Left forelimb (tissue), 1 donor: Measurements from ENCODE around the gene CPEB3.

Source experiments
- DNase-seq: peaks from one replicate; pipeline ENCODE4 v3.0.0-alpha.2; 2018; ENCODE audit warnings: low spot score

Gene CPEB3

DNA sequence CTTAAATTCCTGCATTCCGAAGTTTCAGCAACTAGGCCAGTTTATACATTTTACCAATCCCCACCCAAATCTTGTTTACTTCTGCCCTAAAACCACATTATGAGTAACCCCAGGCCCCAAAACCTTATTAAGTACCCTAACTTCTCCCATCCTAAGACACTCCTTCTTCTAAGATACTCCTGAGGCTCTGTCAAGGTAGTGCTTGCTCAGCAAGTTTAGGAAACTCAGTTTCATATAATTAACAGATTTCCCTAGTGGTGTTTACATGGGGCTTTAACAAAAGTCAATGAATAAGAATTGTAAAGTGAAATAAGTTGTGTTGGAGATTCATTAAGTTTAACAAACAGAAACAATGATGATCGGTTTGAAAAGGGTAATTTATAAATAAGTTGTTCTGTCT is 77.8 kb downstream of the CPEB3 start:
- DNase-seq: no peak

DNA sequence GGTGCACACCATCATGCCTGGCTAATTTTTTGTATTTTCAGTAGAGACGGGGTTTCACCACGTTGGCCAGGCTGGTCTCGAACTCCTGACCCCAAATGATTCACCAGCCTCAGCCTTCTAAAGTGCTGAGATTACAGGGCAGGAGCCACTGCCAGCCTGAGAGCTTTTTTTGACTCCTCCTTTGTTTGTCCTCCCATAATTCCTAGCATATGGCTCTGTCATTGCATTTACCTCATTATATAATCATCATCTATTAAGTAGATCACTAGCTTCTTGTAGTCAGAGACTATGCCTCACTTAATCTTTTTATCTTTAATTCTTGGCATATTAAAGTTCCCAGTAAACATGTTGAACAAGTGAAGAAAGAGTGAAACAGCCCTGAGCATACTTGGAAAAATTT is 82.1 kb downstream of the CPEB3 start:
- DNase-seq: no peak

DNA sequence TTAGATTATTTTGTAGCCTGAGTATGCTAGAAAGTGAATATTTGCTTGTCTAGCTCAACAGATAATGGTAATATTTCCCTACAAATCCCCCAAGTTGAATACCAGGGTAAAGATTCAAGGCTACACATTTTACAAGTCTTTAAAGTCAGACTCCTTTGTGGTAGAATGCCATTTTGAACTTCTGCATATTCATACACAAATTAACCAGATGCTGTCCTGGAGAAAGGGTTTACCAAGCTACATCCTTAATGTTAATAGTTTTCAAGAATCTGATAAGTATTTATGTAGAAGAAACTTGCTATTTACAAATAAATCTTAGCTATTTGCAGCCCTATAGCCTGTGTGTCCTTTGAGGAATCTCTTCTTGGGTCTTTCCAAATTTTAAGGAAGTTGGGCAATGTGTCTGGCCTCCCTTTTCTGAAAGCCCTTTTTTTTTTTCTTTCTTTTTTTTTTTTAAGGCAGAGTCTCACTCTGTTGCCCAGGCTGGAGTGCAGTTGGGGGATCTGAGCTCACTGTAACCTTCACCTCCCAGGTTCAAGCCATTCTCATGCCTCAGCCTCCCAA is 82.6 kb downstream of the CPEB3 start:
- DNase-seq: no peak

DNA sequence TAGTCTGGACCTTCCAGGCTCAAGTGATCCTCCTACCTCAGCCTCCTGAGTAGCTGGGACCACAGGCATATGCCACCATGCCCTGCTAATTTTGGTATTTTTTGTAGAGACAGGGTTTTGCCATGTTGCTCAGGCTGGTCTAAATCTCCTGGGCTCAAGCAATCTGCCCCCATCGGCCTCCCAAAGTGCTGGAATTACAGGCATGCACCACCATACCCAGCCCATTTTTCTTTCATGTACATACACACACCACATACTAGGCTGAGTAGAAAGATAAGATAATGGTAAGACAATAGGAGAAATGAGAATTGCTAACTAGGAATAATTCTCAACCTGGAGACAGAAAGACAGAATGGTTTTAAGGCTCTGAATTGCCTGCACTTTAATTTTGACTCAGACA is 83.8 kb downstream of the CPEB3 start:
- no peak for DNase-seq

DNA sequence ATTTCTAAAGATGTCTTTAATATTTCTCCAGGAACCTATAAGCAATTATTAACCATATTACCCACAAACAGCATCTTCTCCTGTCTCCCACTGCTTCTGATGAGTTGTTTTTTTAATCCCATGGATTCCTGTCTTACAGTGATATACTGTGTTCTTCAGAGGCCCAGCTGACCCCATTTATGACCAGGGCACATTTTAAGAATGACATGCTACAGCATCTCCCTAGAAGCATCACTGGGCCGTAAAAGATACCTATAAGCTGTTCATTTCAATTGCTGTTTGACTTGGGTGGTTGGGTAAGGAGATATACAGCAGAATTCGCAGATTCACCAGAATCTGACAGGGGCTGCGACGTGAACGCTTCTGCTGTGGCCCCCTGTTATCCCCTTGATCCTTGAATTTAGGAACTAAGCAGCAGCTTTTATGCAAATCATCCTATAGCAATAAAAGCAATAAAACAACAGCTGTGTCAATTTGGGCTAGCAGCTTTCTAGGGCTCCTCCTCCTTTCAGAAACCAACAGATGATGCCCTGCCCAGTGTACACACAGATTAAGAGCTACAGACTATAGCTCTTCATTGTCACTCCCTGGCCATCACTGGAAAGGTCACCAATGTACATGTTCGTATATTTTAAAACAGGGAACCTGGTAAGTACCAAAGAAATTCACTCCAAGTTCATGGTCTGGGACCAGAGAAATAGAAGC is 86.8 kb downstream of the CPEB3 start:
- no peak for DNase-seq

DNA sequence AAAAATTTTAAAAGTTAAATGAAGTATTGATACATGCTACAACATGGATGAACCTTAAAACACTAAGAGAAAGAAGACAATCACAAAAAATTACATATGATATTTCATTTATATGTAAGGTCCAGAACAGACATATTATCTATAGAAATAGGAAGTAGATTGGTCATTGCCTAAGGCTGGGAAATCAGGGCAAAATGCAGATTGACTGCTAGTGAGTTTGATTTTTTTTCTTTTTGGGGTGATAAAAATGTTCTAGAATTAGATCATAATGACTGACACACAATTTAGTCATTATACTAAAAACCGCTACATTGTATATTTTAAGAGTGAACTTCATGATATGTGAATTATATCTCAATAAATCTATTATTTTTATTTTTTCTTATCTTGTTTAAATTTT is 88.3 kb downstream of the CPEB3 start:
- no peak for DNase-seq

DNA sequence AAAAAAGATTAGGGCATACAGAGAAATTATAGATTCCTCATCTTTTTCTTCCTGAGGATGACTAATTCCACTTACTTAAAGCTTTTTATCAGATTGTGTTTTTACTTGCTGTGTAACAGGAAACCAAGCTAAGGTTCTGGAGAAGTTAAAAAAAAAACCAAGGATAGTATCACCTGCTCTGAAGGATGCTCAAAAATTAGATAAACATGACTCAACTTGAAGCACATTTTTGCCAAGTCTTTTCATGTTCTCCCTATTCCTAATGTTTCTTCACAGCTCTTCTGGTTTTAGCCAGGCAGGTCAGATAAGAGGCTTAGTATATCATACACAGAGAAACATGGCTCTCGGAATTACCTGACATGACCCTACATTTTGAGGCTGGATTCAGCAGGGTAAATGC is 90.3 kb downstream of the CPEB3 start:
- DNase-seq: no peak

DNA sequence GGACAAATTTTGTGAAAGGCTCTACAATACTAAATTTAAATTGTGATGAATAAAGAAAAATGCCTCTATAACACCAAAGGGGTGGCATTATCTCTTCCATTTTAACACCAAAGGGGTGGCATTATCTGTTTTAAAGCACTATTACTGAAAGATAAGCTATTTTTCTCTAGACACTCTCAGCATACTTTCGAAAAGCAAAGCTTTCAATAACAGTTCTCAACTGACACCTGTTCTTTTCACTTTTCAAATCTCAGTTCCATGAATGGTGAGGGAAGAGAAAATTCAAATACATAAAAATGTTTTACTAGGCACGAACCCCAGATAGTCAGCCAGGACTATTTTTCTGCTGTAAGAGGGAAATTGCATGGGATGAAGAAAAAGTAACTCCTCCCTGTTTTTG is 103.8 kb downstream of the CPEB3 start:
- no peak for DNase-seq

DNA sequence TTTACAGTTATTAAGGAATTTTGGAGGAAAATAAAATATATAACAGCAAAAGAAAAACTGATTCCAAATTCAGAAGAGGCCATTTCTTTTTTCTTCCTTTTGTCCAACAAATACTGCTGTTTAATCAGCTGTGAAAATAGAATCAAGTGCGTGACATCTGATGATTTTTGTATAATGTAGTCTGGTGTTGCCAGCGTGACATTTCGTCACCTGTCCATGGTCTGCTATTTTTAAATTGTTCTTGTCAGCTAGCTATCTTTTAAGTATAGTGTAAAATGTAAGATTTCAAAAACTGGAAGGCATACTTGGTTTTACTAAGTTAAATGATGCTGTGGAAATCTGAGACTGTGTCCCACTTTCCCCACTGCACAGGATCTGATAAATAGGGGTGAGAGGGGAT is 105.9 kb downstream of the CPEB3 start:
- DNase-seq: no peak

DNA sequence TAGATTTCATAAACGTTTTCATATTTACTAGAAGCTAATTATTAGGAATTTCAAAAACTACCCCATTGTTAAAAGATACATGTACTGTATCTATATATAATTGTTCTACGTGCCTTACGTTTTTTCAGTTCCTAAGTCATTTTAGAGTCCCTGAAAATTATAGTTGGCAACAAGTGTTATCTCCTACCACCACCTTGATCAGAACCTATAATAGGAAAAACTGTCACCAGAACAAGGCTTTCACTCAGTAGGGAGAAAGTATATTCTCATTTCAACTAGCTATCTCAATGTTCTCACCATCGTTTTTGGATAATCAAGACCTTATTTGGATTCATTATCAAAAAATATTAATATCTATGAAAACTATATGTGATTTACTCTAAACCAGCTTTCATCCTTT is 107.7 kb downstream of the CPEB3 start:
- DNase-seq: no peak

DNA sequence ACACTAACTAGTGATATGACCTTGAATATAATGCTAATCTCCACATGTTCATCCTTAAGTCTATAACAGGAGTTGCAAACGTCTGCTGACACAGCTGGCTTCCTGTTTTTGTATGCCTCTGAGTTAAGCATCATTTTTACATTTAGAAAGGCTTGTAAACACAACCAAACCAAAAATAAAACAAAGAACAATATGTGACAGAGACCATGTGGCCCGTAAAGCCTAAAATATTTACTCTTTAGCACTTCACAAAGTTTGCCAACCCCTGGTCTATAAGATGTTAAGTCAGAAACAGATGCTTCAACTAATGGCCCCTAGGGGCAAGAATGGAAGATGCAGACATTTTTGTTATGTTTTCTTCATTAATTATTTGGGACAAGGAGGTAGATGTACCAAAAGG is 109.3 kb downstream of the CPEB3 start:
- no peak for DNase-seq

DNA sequence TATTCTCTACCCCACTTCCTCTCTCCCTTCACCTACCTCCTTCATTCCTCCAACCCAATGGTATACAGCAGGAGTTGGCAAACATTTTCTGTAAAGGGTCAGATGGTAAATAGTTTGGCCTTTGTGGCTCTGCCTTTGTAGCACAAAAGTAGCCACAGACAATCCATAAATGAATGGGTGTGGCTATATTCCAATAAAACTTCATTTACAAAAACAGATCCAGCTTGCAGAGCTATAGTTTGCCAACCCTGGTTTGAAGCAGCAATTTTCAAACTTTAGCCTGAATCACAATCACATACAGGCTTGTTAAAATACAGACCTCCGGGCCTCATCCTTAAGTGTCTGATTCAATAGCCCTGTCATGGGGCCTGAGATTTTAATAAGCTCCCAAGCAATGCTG is 110.5 kb downstream of the CPEB3 start:
- no peak for DNase-seq

DNA sequence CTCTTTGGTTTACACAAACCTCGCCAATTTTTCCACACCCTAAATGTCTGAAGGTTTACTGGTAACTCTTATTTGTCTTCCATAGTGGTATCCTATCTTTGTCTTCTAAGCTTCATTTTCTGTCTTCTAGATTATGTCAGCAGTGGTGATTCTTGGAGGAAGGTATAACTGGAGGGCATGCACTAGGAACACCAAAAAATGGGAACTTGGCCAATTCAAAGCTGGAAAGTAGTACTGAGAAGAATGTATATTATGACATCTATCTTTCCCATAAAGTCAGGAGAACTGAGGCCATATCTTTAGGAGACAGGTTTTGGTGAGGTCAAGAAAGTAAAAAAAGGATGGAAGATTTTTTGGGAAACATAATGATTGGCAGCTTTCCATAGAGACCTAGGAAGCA is 113.3 kb downstream of the CPEB3 start:
- DNase-seq: no peak

DNA sequence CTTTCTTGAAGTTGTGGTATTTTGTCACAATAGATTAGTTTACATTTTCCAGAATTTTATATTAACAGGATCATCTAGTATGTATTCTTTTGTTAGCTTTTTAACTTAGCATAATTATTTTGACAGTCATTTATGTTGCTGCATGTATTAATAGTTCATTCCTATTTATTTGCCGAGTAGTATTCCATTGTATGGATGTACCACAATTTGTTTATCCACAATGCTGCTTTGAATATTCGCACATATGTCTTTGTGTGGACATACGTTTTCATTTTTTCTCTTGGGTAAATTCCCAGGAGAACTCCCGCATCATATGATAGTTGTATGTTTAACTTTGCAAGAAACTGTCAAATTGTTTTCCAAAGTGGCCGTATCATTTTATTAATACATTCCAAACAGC is 115.7 kb downstream of the CPEB3 start:
- no peak for DNase-seq

DNA sequence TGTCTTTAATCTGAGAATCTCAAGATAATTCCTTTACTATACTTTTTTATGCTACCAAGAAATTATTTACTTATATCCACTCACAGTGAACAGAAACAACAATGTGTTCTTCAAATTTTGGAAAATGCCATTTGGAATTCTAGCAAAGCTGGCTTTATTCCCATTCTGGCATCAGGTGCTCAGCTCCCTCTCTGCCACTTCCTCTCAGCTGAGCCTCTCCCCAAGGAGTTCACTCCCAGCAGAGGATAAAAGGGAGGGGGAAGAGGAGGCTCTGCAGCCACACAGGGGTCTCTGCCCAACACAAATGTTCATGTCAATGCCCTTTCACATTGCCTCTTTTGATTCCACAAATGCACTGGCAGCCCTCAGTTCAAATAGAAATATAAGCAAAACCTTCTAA is 116.9 kb downstream of the CPEB3 start:
- DNase-seq: no peak

DNA sequence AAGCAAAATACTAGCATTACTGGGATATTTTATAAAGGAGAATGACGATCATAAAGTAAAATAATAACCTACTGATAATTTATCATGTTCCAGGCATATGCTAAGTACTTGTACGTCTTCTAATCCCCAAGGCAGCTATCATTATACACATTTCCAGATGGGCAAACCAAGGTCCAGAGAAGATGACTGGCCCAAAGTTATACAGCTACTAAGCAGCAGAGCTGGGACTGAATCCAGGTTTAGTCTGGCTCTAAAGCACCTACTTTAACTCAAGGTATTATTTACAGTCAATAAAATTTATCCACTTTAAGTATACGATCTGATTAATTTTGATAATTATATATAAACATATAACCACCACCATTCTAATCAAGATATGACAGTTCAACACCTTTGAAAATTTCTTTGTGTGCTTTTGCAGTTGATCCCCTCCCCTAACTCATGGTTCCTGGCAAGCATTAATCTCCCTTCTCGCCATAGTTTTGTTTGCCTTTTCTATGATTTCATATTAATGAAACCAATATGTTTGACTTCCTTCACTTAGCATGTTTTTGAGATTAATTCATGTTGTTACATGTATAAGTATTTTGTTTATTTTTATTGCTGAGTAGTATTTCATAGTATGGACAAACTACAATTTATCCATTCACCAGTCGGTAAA is 126.7 kb downstream of the CPEB3 start:
- DNase-seq: no peak

DNA sequence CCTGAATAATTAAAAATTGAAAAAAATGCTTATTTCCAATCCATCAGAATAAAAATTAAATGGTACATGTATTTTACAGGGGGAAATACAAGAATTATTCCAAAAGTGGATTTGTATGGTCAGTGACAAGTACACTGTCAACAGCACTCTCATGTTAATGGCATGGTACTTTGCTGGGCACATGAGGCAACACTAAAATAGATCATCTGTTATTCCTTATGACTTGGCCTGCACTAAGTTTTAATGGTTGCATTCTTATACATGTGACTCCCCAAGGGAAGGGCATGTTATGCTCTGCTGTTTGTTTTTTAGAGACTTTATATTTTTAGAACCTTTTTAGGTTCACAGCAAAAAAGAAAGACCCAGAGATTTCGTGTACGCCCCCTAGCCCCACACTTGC is 128.3 kb downstream of the CPEB3 start:
- no peak for DNase-seq

DNA sequence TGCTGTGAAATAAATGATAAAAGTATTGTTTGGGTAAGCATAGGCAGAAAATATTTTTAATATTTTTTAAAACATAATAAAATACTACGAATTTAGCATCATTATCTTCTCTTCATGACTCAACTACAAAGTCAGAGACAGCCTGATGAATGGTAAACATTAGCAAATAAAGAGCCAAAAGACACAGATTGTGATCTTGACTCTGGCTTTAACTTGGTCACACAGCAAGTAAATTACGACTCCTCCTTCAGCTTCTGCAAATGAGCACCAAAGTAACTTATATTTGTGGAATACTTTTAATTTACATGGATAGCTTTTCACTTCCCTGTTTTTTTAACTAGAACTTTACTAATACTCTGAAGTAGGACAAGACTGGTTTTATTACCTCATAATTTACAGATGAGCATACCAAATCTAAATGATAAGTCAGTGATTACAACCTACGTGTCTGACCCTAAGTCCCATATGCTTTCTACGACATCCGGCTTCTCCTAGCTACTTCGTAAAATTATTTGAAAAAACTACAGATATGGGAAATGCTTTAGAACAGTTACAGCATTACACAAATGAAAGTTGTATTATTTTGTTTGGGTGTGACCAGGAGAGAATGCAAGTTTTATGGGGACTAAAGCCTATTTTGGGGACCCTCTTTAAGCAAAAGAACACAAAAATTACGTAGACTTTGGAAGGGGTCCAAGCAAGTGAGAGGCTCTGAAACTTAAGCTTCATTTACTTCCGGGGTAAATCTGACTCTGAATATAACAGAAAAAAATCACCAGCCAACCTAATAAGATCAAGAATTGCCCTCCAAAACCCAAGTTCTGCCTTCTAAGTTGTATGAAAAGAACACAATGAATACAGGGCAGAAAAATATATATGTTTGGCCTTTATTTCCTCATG is 133.8 kb downstream of the CPEB3 start:
- DNase-seq: no peak

DNA sequence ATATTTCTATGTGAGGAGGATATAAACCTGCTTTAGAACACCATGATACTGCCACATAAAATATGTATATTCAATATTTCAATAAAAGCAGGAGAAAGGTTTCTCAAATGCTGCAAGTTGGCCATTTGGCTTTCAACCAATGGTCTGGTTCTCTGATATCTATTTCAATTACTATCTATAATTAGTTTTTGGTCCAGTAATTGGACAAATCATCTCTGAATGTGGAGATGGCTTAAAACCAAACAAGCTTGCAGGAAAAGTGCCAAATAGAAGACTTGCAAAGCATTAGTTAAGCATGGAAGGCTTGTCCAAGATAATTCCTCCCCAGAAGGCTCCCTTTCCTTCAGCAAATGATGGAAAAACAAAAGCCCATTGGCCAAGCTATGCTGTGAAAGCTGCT is 140.1 kb downstream of the CPEB3 start:
- DNase-seq: no peak

DNA sequence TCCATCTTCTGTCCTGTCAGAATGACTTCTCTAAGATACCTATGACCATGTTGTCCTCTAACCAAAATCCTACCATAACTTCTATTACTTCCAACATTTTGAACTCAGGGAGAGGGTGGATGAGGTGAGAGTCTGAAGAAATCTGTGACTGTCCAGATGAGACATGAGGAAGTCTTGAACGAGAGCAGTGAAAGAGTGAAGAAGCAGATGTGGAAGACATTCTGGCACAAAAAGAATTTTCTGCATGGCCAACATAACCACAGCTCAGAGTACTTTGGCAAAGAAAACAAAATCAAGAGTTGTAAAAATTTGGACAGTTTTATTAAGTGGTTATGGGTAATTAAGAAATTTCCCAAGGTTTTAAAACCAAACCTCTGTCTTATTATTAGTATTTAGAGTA is 141.6 kb downstream of the CPEB3 start:
- DNase-seq: no peak

DNA sequence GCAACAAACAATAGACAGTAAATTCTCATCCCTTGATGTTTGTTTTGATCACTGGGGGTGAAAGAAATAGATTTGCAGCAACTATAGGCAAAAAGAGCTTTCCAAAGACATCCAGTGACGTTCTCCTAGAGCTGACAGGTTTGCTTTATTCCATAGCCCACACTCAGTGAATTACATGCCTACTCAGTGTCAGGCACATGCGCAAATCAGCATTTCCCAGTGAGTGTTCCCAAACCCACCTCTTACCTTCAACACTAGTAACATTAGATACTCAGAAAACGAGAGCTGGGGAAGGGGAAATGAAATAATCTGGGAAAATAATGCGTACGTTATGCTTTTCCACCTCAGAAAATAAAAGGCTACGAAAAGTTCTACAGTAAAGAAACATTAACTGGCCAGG is 144.1 kb downstream of the CPEB3 start:
- no peak for DNase-seq

DNA sequence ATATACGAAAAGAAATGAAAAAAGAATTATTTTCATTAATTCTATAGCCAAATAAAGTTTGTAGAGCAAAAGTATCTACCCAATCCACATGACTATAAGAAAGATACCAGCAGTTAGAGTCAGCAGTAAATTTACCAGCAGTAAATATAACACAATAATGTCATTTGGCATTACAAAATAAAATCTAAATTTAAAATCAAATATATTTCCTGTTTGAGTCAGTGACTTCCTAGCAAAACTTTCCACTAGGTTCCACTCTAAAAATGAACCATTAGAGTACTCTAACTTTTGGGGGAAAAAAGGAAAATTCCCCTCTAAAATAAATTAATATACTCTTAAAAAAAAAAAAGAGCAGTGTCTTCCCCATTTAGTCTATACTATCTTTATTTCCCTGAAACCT is 144.8 kb downstream of the CPEB3 start:
- DNase-seq: no peak

DNA sequence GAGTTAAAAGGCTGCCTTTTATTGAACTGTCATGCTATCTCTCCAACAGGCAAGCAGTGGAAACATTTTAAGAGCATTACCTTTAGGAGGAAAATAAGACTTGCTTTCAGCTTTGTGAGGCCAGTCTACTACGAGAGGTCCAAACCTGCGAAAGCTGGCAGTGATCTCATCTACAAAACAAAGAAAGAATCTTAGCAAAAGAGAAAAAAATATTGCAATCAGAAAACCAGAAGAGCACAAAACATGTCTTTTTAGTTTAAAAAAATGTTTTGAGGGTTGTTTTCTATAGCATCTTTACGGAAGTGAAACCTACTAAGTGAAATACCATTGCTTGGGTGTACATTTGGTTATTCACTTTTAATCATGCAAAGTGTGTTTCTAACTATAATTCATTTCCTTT is 147.9 kb downstream of the CPEB3 start:
- no peak for DNase-seq
